ENCODE results near the gene APOL1.
"Not testable (repeated sequence)": the region's sequence is repeated elsewhere in the genome, so short reads cannot be mapped to it uniquely, and the experiment has no call there.

GRCh38 chr22:36263216-36263673, 10.3 kb downstream of the APOL1 start:
- TF ChIP-seq CTCF, POLR2A, POLR2AphosphoS5 (IDR thresholded peaks at IDR 0.05): not testable (repeated sequence)

Data from prostate gland (tissue), 2 donors.